HEK293 (cell line): Measurements from ENCODE around the gene IL2.

Source experiments
- CTCF ChIA-PET: fragments of 350-600 bp; formaldehyde crosslinking; extraction: SDS; loops from one replicate; lab custom pipeline; 2021; ENCODE audit warnings: antibody characterized with exemption; lab: Yijun Ruan, JAX
- POLR2A ChIA-PET: fragments of 300-600 bp; formaldehyde crosslinking; extraction: SDS; loops from one replicate; lab custom pipeline; 2020; ENCODE audit warnings: antibody characterized with exemption, inconsistent platforms; lab: Yijun Ruan, JAX
- H3K27ac ChIP-seq: fragments of 200-500 bp; sonication (Bioruptor generic); 2 replicates; pipeline ENCODE4 v1.5.1; 2014; ENCODE audit warnings: low read depth, low read length, control low read depth, inconsistent platforms; ENCODE audit errors: extremely low read depth
- H3K36me3 ChIP-seq, 2 experiments: fragments of 200-500 bp in 1 of 2; sonication (Bioruptor generic) in 1 of 2; 1 replicate in 1 of 2; 2 replicates in 1 of 2; pipeline ENCODE4 v1.5.1; 2014 to 2017; ENCODE audit warnings: inconsistent platforms in 2 of 2, low read length in 2 of 2; ENCODE audit not compliant: control insufficient read depth in 2 of 2, insufficient read depth in 1 of 2
- H3K4me1 ChIP-seq: fragments of 200-500 bp; sonication (Bioruptor generic); 2 replicates; pipeline ENCODE4 v1.5.1; 2014; ENCODE audit warnings: mild to moderate bottlenecking, low read length, inconsistent platforms; ENCODE audit not compliant: control insufficient read depth, insufficient read depth
- H3K4me3 ChIP-seq: 2 replicates; pipeline ENCODE4 v1.5.1; 2011; ENCODE audit warnings: low read depth, mild to moderate bottlenecking, control low read depth, low read length, moderate library complexity
- H3K9me3 ChIP-seq: fragments of 200-500 bp; sonication (Bioruptor generic); 2 replicates; pipeline ENCODE4 v1.5.1; 2014; ENCODE audit warnings: low read depth, low read length, inconsistent platforms; ENCODE audit not compliant: control insufficient read depth, insufficient read depth
- GFI1B ChIP-seq: fragments of 450-650 bp; formaldehyde crosslinking; IDR thresholded peaks from 2 replicates; pipeline ENCODE4 v1.5.1; 2016; ENCODE audit warnings: missing biosample characterization, missing genetic modification characterization
- GLI4 ChIP-seq: fragments of 450-650 bp; formaldehyde crosslinking; IDR thresholded peaks from 2 replicates; pipeline ENCODE4 v1.5.1; 2016; ENCODE audit warnings: missing biosample characterization, missing genetic modification characterization
- KLF9 ChIP-seq: fragments of 450-650 bp; formaldehyde crosslinking; IDR thresholded peaks from 2 replicates; pipeline ENCODE4 v1.5.1; 2016; ENCODE audit warnings: missing biosample characterization, missing genetic modification characterization, low read depth
- REPIN1 ChIP-seq: fragments of 450-650 bp; formaldehyde crosslinking; IDR thresholded peaks from 2 replicates; pipeline ENCODE4 v1.5.1; 2017; ENCODE audit warnings: missing biosample characterization, missing genetic modification characterization, low read depth
- TSHZ1 ChIP-seq: fragments of 450-650 bp; formaldehyde crosslinking; IDR thresholded peaks from 2 replicates; pipeline ENCODE4 v1.5.1; 2016; ENCODE audit warnings: missing biosample characterization, missing genetic modification characterization, borderline replicate concordance
- ZBTB11 ChIP-seq: fragments of 450-650 bp; formaldehyde crosslinking; conservative IDR thresholded peaks from 2 replicates; pipeline ENCODE4 v1.5.1; 2016; ENCODE audit warnings: low read depth, missing biosample characterization, missing genetic modification characterization
- ZIC2 ChIP-seq: fragments of 450-650 bp; formaldehyde crosslinking; IDR thresholded peaks from 2 replicates; pipeline ENCODE4 v1.5.1; 2016; ENCODE audit warnings: missing biosample characterization, missing genetic modification characterization
- ZNF133 ChIP-seq: fragments of 450-650 bp; formaldehyde crosslinking; IDR thresholded peaks from 2 replicates; pipeline ENCODE4 v1.5.1; 2016; ENCODE audit warnings: missing biosample characterization, missing genetic modification characterization
- ZNF311 ChIP-seq: fragments of 450-650 bp; formaldehyde crosslinking; IDR thresholded peaks from 2 replicates; pipeline ENCODE4 v1.5.1; 2017; ENCODE audit warnings: missing biosample characterization, missing genetic modification characterization, borderline replicate concordance
- ZNF404 ChIP-seq: fragments of 450-650 bp; formaldehyde crosslinking; IDR thresholded peaks from 2 replicates; pipeline ENCODE4 v1.5.1; 2017; ENCODE audit warnings: missing biosample characterization, missing genetic modification characterization
- ZNF449 ChIP-seq: fragments of 450-650 bp; formaldehyde crosslinking; IDR thresholded peaks from 2 replicates; pipeline ENCODE4 v1.5.1; 2017; ENCODE audit warnings: missing biosample characterization, mild to moderate bottlenecking, missing genetic modification characterization, moderate library complexity
- ZNF48 ChIP-seq: fragments of 450-650 bp; formaldehyde crosslinking; IDR thresholded peaks from 2 replicates; pipeline ENCODE4 v1.5.1; 2016; ENCODE audit warnings: missing biosample characterization, missing genetic modification characterization
- ZNF530 ChIP-seq: fragments of 450-650 bp; formaldehyde crosslinking; IDR thresholded peaks from 2 replicates; pipeline ENCODE4 v1.5.1; 2016; ENCODE audit warnings: low read depth, missing biosample characterization, missing genetic modification characterization
- ZNF558 ChIP-seq: fragments of 450-650 bp; formaldehyde crosslinking; IDR thresholded peaks from 2 replicates; pipeline ENCODE4 v1.5.1; 2016; ENCODE audit warnings: missing biosample characterization, missing genetic modification characterization
- ZNF837 ChIP-seq: fragments of 450-650 bp; formaldehyde crosslinking; IDR thresholded peaks from 2 replicates; pipeline ENCODE4 v1.5.1; 2016; ENCODE audit warnings: missing biosample characterization, missing genetic modification characterization
- ZSCAN30 ChIP-seq: fragments of 450-650 bp; IDR thresholded peaks from 2 replicates; pipeline ENCODE4 v1.5.1; 2018; ENCODE audit warnings: missing biosample characterization, mild to moderate bottlenecking, missing genetic modification characterization, moderate library complexity

IL2 gene

GRCh38 chr4:122412547-122412946 lies 44.0 kb downstream of the IL2 start:
- Histone ChIP-seq H3K36me3 (no peaks in the 10 kb centered on the region), H3K4me3 (no peak overlapping the region), H3K27ac (no peak overlapping the region), H3K4me1 (no peaks in the 10 kb centered on the region), H3K9me3 (no peaks in the 10 kb centered on the region)
- ChIA-PET POLR2A (no interaction called here), CTCF (no interaction called here)
- TF ChIP-seq ZNF311 (tag by site-specific recombination) (no peak), GLI4 (tag by site-specific recombination) (no peak), ZBTB11 (no peak), ZNF837 (tag by site-specific recombination) (no peak), ZNF404 (tag by site-specific recombination) (no peak), ZNF133 (tag by site-specific recombination) (no peak), REPIN1 (tag by site-specific recombination) (no peak), ZNF48 (no peak), ZSCAN30 (no peak), KLF9 (tag by site-specific recombination) (no peak), GFI1B (tag by site-specific recombination) (no peak), ZNF558 (no peak), TSHZ1 (no peak)

GRCh38 chr4:122403861-122404260 lies 52.7 kb downstream of the IL2 start:
- Histone ChIP-seq H3K4me1 (peaks cover 3% of the 10 kb centered on the region; the same call in 1 of the 2 replicates), H3K27ac (no peak overlapping the region), H3K9me3 (no peaks in the 10 kb centered on the region)
- TF ChIP-seq ZNF449 (peak; percentile 70; the same call in 1 of the 2 replicates), ZNF530 (no peak), ZIC2 (peak; percentile 50)
- TF ChIP-seq, all 188 proteins: peak for 2
- Histone ChIP-seq H3K4me3 (no peak overlapping the region), H3K36me3 (no peaks in the 10 kb centered on the region)
- CTCF ChIA-PET, result interaction anchor here (1.0 kb wide), 1 partner anchor 175 kb away, joined by 3 read pairs; no protein-coding TSS in a partner anchor
- POLR2A ChIA-PET, result no interaction called here
